Choroid plexus epithelial cell (primary cell): ENCODE results near the gene B3GALT5.

ENCODE experiments used
- DNase-seq: peaks from one replicate; pipeline ENCODE4 v3.0.0-alpha.2; 2010; ENCODE audit warnings: low read depth
- H3K4me3 ChIP-seq: 2 replicates; pipeline ENCODE4 v1.5.1; 2011; ENCODE audit warnings: low read depth, mild to moderate bottlenecking, control low read depth, low read length, moderate library complexity
- TF ChIP-seq, protein P1 (sequence below): conservative IDR thresholded peaks from 2 replicates; pipeline ENCODE4 v1.5.1; 2011; ENCODE audit warnings: low read depth, mild to moderate bottlenecking, control low read depth, inconsistent platforms, low read length, moderate library complexity

Gene B3GALT5

DNA sequence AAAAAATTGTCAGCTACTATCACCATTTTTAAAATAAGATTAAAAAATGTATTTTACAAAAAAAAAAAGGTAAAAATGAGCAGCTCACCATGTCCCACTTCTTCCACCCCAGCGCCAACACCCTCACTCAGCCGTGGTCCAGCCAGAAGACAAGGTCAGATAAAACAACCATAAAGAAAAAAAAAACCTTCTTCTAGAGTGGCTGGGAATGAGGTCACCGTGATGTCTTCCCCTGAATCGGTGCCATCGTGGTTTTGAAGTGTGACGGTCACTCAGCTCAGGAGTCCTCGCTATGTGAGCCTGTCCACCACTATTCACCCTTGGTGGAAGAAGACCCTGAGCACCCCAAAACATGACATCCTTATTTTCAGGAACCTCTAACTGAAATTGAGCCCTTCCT, 38.1 kb downstream of the B3GALT5 start:
- DNase-seq, result no peak
- TF ChIP-seq, protein P1, sequence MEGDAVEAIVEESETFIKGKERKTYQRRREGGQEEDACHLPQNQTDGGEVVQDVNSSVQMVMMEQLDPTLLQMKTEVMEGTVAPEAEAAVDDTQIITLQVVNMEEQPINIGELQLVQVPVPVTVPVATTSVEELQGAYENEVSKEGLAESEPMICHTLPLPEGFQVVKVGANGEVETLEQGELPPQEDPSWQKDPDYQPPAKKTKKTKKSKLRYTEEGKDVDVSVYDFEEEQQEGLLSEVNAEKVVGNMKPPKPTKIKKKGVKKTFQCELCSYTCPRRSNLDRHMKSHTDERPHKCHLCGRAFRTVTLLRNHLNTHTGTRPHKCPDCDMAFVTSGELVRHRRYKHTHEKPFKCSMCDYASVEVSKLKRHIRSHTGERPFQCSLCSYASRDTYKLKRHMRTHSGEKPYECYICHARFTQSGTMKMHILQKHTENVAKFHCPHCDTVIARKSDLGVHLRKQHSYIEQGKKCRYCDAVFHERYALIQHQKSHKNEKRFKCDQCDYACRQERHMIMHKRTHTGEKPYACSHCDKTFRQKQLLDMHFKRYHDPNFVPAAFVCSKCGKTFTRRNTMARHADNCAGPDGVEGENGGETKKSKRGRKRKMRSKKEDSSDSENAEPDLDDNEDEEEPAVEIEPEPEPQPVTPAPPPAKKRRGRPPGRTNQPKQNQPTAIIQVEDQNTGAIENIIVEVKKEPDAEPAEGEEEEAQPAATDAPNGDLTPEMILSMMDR, result no peak
- H3K4me3 ChIP-seq, result no peak overlapping the region

DNA sequence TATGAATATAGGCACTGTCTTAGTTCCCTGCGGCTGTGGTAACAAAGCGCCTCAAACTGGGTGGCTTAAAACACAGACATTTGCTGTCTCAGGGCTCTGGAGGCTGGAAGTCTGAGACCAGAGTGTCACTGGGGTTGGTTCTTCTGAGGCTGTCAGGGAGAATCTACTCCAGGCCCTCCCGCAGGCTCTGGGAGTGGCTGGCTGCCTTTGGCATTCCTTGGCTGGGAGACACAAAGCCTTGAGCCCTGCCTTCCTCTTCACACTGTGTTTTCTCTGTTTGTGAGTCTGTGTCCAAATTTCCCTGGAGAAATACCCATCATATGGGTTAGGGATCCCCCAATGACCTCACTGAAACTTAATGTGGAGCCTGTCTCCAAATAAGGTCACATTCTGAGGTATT, 38.5 kb downstream of the B3GALT5 start:
- TF ChIP-seq, protein P1, result no peak
- no peak for DNase-seq
- no peak overlapping the region for H3K4me3 ChIP-seq

DNA sequence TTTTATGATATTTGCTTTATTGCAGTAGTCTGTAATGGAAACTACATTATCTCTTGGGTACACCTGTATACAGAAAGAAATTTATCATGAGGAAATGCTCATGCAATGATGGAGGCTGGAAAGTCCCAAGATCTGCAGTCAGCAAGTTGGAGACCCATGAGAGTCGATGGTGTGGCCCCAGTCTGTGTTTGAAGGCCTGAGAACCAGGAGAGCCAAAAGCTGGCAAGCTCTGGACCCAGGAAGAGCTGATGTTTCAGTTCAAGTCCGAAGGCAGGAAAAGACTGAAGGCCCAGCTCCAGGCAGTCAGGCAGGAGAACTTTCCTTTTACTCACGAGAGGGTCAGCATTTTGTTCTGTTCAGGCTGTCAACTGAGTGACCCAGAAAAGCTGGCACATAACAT, 42.2 kb downstream of the B3GALT5 start:
- DNase-seq, result no peak
- H3K4me3 ChIP-seq, result no peak overlapping the region
- TF ChIP-seq, protein P1, result no peak

DNA sequence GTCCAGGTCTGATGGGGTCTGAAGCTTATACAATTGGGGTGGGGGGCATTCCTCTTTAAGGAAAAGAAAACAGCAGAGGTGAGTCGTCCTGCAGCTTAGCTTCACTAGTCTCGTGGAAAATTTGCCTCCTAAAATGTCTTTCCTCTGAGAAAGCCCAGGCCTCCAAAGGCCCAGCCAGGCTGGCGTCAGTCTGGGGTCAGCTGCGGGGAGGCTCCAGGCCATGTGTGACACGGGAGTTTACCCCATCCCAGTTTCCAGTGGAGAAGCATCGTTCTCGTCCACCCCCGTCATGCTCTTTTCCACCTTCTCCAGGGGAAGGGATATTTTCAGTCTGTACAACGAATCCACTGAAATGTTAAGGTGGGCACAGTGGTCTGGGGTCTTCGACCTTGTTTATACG, 42.8 kb downstream of the B3GALT5 start:
- TF ChIP-seq, protein P1, result no peak
- H3K4me3 ChIP-seq, result no peak overlapping the region
- no peak for DNase-seq

DNA sequence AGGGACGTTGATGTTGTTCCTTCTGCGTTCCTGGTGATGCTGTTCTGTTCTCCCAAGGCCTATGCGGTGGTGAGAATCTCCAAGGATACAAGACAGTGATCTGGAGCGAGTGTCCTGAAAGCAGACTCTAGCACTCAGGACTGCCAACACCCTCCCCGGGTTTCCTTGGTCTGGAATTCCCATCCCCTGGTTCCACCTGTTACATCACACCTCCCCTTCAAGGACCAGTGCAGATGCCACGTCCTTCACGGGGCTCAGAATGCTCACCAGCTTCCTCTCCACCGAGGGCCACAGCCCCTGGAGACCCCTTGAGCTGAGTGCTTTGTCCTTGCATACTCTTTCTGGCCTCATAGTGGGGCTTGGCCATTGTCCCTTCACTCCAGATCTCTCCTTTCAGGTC, 43.5 kb downstream of the B3GALT5 start:
- no peak for DNase-seq
- TF ChIP-seq, protein P1, result no peak
- H3K4me3 ChIP-seq, result no peak overlapping the region

DNA sequence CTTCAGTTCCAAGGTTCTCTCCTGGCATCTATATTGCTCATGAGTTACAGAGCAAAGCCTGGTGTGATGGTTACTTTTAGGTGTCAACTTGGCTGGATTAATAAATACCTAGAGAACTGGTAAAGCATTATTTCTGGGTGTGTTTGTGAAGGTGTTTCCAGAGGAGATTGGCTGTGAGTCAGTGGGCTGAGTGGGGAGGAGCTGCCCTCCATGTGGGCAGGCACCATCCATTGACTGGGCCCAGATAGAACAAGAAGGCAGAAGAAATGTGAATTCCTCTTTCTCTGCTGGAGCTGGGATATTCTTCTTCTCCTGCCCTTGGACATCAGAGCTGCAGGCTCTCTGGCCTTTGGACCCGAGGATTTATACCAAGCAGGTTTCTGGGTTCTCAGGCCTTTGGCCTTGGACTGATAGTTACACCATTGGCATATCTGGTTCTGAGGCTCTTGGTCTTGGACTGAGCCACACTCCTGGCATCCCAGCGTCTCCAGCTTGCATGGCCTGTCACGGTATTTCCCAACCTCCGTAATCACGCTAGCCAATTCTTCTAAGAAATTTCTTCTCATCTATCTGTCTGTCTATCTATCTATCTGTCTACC, 44.5 kb downstream of the B3GALT5 start:
- no peak for DNase-seq
- no peak overlapping the region for H3K4me3 ChIP-seq
- TF ChIP-seq, protein P1, result no peak

DNA sequence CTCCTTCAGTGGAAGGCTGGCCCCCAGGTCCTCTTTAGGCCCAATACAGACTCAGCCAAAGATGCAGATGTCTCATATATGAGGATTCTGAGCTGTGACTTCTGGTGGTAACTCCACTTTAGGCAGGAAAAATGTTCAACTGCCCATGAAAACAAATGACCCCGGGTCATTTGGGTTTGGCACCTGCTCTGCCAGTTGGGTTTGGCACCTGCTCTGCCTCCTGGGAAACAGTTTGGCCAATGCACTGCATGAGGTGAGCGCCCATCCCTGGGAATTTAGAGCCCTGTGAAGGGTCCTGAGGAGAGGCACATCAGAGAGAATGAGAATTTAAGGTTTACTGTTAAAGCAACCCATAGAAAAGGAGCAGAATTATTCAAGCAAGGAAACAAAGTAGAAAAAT, 45.3 kb downstream of the B3GALT5 start:
- TF ChIP-seq, protein P1, result no peak
- no peak for DNase-seq

More for the DNA sequence above, 45.3 kb downstream of the B3GALT5 start:
- H3K4me3 ChIP-seq, result no peak overlapping the region
